Muscle of leg (tissue), 11 donors: ENCODE data around the gene RNASET2. TPM values are rescaled to one million over a fixed set of nuclear protein-coding genes. Genes with fewer than 3 reads are reported as not detected.
A peak's percentile ranks its signal among the peaks of the same experiment; 100 is the strongest.

Experiments
- DNase-seq: peaks from one replicate; pipeline ENCODE4 v3.0.0; 2013
- H3K27ac ChIP-seq: one replicate; pipeline ENCODE4 v1.5.1; 2013; ENCODE audit warnings: mild to moderate bottlenecking, low read length, control low read depth
- H3K27me3 ChIP-seq: one replicate; pipeline ENCODE4 v1.6.1; 2013; ENCODE audit warnings: low read length; ENCODE audit not compliant: control insufficient read depth, insufficient read depth
- H3K36me3 ChIP-seq: one replicate; pipeline ENCODE4 v1.6.1; 2013; ENCODE audit warnings: low read length; ENCODE audit not compliant: control insufficient read depth, insufficient read depth
- H3K4me1 ChIP-seq: one replicate; pipeline ENCODE4 v1.6.1; 2013; ENCODE audit warnings: low read length; ENCODE audit not compliant: control insufficient read depth, insufficient read depth
- H3K4me3 ChIP-seq: one replicate; pipeline ENCODE4 v1.5.1; 2013; ENCODE audit warnings: low read length, control low read depth
- H3K9me3 ChIP-seq: replicated peaks from 2 replicates; pipeline ENCODE4 v1.6.1; 2013; ENCODE audit warnings: low read depth, low read length; ENCODE audit not compliant: control insufficient read depth
- WGBS: methylation state at CpG from one replicate; pipeline ENCODE4 v1.1.5; 2013; ENCODE audit warnings: missing lambda C conversion rate; ENCODE audit not compliant: insufficient coverage; 5-methylcytosine and 5-hydroxymethylcytosine counted together
- polyA plus RNA-seq, 8 donors: library from polyadenylated mRNA; unstranded; fragments of 120-200 nt; gene quantifications; one replicate each; pipeline versions ENCODE4 v1.2.1 to v1.2.3, GENCODE V29; 2013; ENCODE audit warnings: inconsistent platforms in 1 of 8, low replicate concordance in 1 of 8; ENCODE audit not compliant: insufficient read length in 8 of 8, insufficient read depth in 1 of 8
- total RNA-seq: library from RNA; stranded (reverse); fragments of 120-200 nt; gene quantifications from one replicate; pipeline ENCODE4 v1.2.4, GENCODE V29; 2013

RNASET2 gene
- total and polyA plus RNA-seq, 9 donors: 15.4 to 23.8 (median 17.9) TPM

DNA sequence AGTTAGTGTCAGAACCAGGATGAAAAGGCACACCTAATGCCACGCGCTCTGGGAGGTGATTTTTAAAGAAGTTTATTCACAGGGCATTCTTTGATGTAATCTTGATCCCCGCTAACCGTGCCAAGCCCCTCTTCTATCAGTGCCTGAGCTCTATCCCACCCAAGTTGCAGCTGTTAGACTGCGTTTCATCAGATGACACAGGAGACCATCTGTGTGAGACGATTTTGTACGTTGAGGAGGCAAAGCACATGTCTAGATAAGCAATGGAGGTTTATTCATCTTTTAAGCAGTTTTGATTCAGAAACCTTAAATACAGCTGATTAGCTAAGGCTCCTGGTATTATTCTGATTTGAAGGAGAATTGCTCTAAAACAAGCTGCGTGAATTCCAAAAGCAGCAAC, 18.6 kb downstream of the RNASET2 start:
- DNase-seq: no peak
- Histone ChIP-seq H3K36me3 (peaks cover 8% of the 10 kb centered on the region), H3K27me3 (no peaks in the 10 kb centered on the region), H3K4me1 (peaks cover 12% of the 10 kb centered on the region), H3K9me3 (no peaks in the 10 kb centered on the region), H3K4me3 (no peak overlapping the region), H3K27ac (no peak overlapping the region)
- WGBS: 68% methylated on average over 5 of the region's 8 CpGs

DNA sequence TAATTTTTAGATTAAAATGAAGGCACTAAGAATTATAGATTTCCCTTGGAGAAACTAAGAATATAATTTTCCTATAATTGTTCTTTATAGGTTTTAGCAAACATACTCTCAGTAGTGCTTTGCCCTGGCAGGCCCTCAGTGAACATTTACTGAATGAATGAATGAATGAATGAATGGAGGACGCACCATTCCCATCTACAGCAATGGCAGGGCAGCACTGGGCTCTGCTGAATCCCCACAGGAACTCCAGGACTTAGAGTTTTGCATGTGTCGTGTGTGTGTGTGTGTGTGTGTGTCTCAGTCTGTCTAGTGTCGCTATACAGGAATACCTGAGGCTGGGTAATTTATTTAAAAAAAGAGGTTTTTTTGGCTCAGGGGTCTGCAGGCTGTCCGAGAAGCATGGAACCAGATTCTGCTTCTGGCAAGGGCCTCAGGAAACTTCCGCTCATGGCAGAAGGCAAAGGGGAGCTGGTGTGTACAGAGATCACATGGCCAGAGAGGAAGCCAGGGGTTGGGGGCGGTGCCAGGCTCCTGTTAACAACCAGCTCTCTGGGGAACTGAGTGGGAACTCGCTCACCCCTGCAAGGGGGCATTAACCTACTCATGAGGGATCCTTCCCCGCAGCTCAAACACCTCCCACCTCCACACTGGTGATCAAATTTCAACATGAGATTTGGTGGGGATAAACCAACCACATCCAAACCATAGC, 20.1 kb downstream of the RNASET2 start:
- DNase-seq: peak; percentile 20
- 58% methylated on average over 3 of the region's 8 CpGs for WGBS
- no peak overlapping the region for H3K4me3 ChIP-seq
- H3K27ac ChIP-seq: no peak overlapping the region
- no peaks in the 10 kb centered on the region for H3K9me3 ChIP-seq
- H3K27me3 ChIP-seq: no peaks in the 10 kb centered on the region
- H3K4me1 ChIP-seq: peaks cover 12% of the 10 kb centered on the region
- peaks cover 8% of the 10 kb centered on the region for H3K36me3 ChIP-seq

DNA sequence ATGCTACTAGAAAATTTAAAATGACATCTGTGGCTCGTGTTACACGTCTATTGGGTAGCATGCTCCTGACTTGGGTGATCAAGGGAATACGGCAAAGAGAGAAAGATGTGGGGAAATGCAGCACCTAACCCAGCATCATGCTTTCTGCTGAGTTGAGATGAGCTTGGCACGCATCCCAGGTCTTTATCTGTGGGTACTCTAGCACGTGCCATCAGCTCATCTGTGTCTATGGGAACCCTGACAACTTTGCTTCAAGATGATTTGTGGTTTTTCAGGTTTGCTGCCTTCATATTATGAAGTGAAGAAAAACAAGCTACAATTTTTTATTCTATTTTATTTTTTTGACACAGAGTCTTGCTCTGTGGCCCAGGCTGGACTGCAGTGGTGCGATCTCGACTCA, 21.0 kb downstream of the RNASET2 start:
- WGBS: 89% methylated on average over 4 of the region's 7 CpGs
- DNase-seq: no peak
- Histone ChIP-seq H3K36me3 (peaks cover 8% of the 10 kb centered on the region), H3K27ac (no peak overlapping the region), H3K4me3 (no peak overlapping the region), H3K9me3 (no peaks in the 10 kb centered on the region), H3K4me1 (peaks cover 12% of the 10 kb centered on the region), H3K27me3 (no peaks in the 10 kb centered on the region)

DNA sequence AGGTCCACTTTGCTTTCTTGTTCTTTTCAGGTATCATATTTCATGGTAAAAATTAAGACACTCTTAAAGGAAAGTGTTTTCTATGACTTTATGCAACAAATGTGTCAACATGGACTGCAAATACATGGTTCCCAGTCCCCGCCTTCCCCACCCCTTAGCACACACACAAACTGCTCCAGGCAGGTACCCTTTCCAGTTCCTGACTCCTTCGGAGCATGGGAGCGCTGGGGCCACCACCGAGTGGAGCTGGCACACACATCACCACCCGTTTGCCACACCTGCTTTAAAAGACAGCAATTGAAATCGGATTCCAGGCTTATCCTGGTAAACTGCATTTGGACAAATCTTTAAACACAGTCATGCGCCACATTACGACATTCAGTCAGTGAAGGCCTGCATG, 22.2 kb downstream of the RNASET2 start:
- WGBS: 70% methylated on average over 5 of the region's 8 CpGs

DNA sequence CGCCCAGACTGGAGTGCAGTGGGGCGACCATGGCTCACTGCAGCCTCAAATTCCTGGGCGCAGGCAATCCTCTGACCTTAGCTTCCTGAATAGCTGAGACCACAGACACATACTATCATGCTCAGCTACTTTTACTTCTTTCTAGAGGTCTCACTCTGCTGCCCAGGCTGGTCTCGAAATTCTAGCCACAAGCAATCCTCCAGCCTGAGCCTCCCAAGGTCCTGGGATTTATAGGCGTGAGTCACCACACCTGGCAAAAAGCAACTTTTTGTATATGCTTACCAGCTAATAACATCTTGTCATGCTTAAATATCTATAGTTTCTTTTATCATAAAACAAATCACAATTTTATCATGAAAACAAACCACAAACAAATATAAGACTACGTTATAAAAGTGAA, 23.0 kb downstream of the RNASET2 start:
- Histone ChIP-seq H3K4me3 (no peak overlapping the region), H3K36me3 (peaks cover 3% of the 10 kb centered on the region), H3K27me3 (no peaks in the 10 kb centered on the region), H3K27ac (no peak overlapping the region), H3K4me1 (peaks cover 8% of the 10 kb centered on the region), H3K9me3 (no peaks in the 10 kb centered on the region)
- DNase-seq: no peak
- 93% methylated on average over 4 of the region's 6 CpGs for WGBS

More for the DNA sequence above, 22.2 kb downstream of the RNASET2 start:
- H3K9me3 ChIP-seq: no peaks in the 10 kb centered on the region
- DNase-seq: no peak
- H3K27me3 ChIP-seq: no peaks in the 10 kb centered on the region
- H3K27ac ChIP-seq: no peak overlapping the region
- peaks cover 8% of the 10 kb centered on the region for H3K36me3 ChIP-seq
- no peak overlapping the region for H3K4me3 ChIP-seq
- H3K4me1 ChIP-seq: peaks cover 12% of the 10 kb centered on the region

DNA sequence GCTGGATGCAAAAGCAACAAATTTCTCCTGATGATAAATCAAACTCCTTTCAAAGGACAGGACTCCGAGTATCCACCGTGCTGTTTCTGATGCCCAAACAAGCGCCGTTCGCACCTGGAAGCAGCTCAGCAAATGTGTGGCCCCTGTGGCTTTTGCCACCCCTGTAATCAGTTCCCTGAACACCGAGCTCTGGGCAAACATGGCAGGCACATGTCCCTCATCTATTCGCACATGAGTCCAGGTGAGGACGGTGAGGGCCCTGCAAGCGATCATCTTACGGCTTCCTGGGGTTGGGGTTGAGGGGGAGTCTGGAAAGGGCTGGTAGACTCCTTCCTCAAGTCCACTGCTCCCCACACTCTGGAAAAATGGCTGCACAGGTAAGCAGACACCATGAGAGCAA, 23.7 kb downstream of the RNASET2 start:
- H3K27ac ChIP-seq: no peak overlapping the region
- no peak for DNase-seq
- H3K36me3 ChIP-seq: no peaks in the 10 kb centered on the region
- H3K4me3 ChIP-seq: no peak overlapping the region
- peaks cover under 1% of the 10 kb centered on the region for H3K4me1 ChIP-seq
- H3K9me3 ChIP-seq: no peaks in the 10 kb centered on the region
- no peaks in the 10 kb centered on the region for H3K27me3 ChIP-seq
- WGBS: 89% methylated on average over 5 of the region's 10 CpGs

DNA sequence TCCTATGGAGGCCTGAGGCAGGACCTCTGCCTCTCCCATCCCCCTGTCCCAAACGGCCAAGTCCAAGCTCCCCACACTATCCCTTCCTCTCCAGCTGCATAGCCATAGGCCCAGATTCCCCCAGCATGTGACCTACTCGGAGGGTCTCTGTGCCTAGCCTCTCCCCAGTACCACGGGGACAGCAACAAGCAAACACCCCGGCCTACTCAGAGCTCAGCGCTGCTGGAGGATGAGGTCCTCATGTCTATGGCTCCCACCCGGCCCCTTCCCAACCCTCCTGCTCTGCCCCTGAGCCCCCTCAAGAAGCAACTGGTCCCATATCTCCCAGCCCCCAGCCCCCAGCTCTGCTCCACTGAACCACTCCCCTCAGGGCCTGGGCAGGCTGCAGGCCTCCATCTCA, 24.2 kb downstream of the RNASET2 start:
- no peaks in the 10 kb centered on the region for H3K9me3 ChIP-seq
- DNase-seq: no peak
- H3K27ac ChIP-seq: no peak overlapping the region
- no peaks in the 10 kb centered on the region for H3K4me1 ChIP-seq
- H3K36me3 ChIP-seq: no peaks in the 10 kb centered on the region
- H3K4me3 ChIP-seq: no peak overlapping the region
- 81% methylated on average over 6 of the region's 6 CpGs for WGBS
- H3K27me3 ChIP-seq: no peaks in the 10 kb centered on the region

DNA sequence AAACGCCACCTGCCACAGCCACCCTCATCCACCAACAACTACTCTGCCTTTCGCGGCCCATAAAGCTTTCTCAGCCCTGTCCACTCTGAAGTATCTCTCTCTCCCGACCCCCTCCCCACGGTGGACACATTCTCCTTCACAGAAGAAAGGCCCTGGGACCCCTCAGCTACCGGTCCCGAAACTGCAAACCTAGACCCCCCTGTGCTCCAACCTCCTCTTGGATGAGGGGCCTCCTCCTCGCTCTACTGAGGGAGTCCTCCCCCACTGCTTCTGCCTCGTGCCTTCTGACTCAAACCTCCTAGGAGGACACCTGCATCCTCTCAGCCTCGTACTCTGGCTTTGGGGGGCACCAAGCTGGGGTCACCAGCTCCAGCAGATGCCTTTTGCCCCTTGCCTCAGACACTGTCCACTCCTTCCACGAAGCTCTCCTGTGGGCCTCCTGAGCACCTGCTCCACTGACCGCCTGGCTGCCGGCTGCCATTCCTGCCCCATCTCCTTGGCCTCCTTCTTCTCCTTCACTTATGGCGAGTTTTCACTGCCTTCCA, 24.9 kb downstream of the RNASET2 start:
- Histone ChIP-seq H3K36me3 (no peaks in the 10 kb centered on the region), H3K27me3 (no peaks in the 10 kb centered on the region), H3K27ac (no peak overlapping the region), H3K4me3 (no peak overlapping the region), H3K9me3 (no peaks in the 10 kb centered on the region), H3K4me1 (no peaks in the 10 kb centered on the region)
- WGBS: 83% methylated on average over 14 of the region's 14 CpGs
- DNase-seq: no peak

DNA sequence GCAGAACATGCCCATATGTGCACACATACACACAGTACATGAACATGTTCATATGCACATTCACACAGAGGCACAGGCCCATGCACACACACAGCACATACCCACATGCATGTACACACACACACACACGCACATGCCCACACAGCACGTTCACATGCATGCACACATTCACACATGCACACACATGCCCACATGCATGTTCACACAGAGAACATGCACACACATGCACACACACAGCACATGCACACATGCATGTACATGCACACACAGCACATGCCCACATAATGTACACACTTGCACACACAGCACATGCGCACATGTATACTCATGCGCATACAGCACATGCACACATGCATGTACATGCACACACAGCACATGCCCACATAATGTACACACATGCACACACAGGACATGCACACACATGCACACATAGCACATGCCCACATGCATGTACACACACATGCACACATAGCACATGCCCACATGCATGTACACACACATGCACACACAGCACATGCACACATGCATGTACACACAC, 25.9 kb downstream of the RNASET2 start:
- 97% methylated on average over 4 of the region's 4 CpGs for WGBS
- H3K27me3 ChIP-seq: no peaks in the 10 kb centered on the region
- no peak overlapping the region for H3K4me3 ChIP-seq
- no peaks in the 10 kb centered on the region for H3K9me3 ChIP-seq
- H3K4me1 ChIP-seq: no peaks in the 10 kb centered on the region
- no peak for DNase-seq
- no peak overlapping the region for H3K27ac ChIP-seq
- no peaks in the 10 kb centered on the region for H3K36me3 ChIP-seq

DNA sequence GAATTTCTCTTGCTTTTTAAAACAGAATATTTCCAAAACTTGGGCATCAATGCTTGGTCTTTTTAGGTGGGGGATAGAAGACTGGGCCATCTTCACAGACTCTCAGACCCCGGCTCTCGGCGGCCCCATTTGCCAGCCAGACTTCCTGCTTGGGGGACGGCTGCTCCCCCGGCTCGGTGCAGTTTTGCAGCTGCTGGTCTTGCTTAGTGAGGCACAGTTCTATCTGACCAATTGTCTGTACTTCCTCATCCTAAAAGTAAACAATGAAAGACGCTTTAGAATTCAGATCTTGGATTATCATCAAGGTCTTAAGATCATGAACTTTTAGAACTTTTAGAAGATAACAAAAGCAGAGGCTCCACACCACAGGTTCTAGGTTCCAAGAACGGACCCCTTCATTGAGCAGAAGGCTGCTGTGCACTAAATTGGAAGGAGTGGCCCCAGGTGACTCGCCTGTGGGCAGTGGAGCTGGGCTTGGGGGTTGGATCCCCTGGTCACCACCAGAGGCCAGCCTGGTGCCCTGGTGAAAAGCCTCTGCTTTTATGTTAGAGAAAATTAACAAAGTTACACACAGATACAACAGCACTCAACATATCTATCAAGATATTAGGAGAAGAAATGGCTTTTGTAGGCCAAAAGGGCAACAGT, 26.7 kb downstream of the RNASET2 start:
- Histone ChIP-seq H3K9me3 (no peaks in the 10 kb centered on the region), H3K36me3 (no peaks in the 10 kb centered on the region), H3K4me1 (no peaks in the 10 kb centered on the region), H3K4me3 (no peak overlapping the region), H3K27ac (no peak overlapping the region), H3K27me3 (no peaks in the 10 kb centered on the region)
- no peak for DNase-seq
- 23% methylated on average over 6 of the region's 9 CpGs for WGBS
